Glutamatergic neuron (in vitro differentiated cells): Measurements from ENCODE around the gene ARMC10. TPM values are rescaled to one million over a fixed set of nuclear protein-coding genes. Genes with fewer than 3 reads are reported as not detected.

Experiments used
- DNase-seq: peaks from one replicate; pipeline ENCODE4 v3.0.0; 2022
- H3K27ac Mint-ChIP-seq: one replicate; pipeline ENCODE4 v1.8.0; 2020; ENCODE audit warnings: mild to moderate bottlenecking, mixed read lengths, inconsistent platforms; ENCODE audit not compliant: unreplicated experiment
- H3K27me3 Mint-ChIP-seq: one replicate; pipeline ENCODE4 v1.8.0; 2020; ENCODE audit warnings: mild to moderate bottlenecking, moderate library complexity, mixed read lengths, inconsistent platforms; ENCODE audit not compliant: unreplicated experiment
- H3K36me3 Mint-ChIP-seq: one replicate; pipeline ENCODE4 v1.8.0; 2020; ENCODE audit warnings: mild to moderate bottlenecking, mixed read lengths, inconsistent platforms; ENCODE audit not compliant: unreplicated experiment
- H3K4me1 Mint-ChIP-seq: one replicate; pipeline ENCODE4 v1.8.0; 2020; ENCODE audit warnings: mild to moderate bottlenecking, low read depth, mixed read lengths, inconsistent platforms; ENCODE audit not compliant: unreplicated experiment
- H3K4me3 Mint-ChIP-seq: one replicate; pipeline ENCODE4 v1.8.0; 2020; ENCODE audit warnings: mild to moderate bottlenecking, mixed read lengths, inconsistent platforms; ENCODE audit not compliant: unreplicated experiment
- H3K9me3 Mint-ChIP-seq: one replicate; pipeline ENCODE4 v1.8.0; 2020; ENCODE audit warnings: mild to moderate bottlenecking, moderate library complexity, mixed read lengths, inconsistent platforms; ENCODE audit not compliant: unreplicated experiment
- total RNA-seq: library from RNA; stranded (reverse); fragmentation: NEBNext Ultra II Directional; extraction: Animal tissue kit (Norgen Biotek cat#: 25700); gene quantifications from one replicate; pipeline ENCODE4 v1.2.1, GENCODE V29; 2021; ENCODE audit not compliant: unreplicated experiment
- TF ChIP-seq, protein P1 (sequence below): fragments of 200-600 bp; sonication (generic); IDR thresholded peaks from one replicate; pipeline ENCODE4 v1.5.0; 2021; ENCODE audit not compliant: partially characterized antibody, unreplicated experiment

ARMC10 gene
- total RNA-seq, 1 donor from 2014 or later = 16.1 TPM

DNA sequence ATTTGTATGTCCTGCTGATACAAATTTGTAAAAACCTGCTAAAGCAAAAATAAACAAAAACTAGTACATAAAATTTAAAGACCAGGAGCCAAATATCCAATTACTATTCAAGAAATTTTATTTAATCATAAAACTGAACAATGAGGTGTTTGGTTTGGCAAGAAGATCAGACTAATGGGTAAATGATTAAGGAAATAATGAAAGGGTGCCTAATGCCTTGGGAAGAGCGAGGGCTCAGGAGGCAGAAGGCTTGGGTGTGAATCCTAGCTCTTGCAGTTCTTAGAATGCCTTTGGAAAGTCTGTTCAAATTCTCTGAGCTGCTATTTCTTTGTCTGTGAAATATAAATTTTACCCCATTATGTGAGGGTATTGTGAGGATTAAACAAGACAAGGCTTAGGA, 41.6 kb downstream of the ARMC10 start:
- H3K4me3 Mint-ChIP-seq = no peak overlapping the region
- no peaks in the 10 kb centered on the region for H3K36me3 Mint-ChIP-seq
- H3K27ac Mint-ChIP-seq = no peak overlapping the region
- H3K4me1 Mint-ChIP-seq = peaks cover 2% of the 10 kb centered on the region
- TF ChIP-seq, protein P1, sequence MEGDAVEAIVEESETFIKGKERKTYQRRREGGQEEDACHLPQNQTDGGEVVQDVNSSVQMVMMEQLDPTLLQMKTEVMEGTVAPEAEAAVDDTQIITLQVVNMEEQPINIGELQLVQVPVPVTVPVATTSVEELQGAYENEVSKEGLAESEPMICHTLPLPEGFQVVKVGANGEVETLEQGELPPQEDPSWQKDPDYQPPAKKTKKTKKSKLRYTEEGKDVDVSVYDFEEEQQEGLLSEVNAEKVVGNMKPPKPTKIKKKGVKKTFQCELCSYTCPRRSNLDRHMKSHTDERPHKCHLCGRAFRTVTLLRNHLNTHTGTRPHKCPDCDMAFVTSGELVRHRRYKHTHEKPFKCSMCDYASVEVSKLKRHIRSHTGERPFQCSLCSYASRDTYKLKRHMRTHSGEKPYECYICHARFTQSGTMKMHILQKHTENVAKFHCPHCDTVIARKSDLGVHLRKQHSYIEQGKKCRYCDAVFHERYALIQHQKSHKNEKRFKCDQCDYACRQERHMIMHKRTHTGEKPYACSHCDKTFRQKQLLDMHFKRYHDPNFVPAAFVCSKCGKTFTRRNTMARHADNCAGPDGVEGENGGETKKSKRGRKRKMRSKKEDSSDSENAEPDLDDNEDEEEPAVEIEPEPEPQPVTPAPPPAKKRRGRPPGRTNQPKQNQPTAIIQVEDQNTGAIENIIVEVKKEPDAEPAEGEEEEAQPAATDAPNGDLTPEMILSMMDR = no peak
- no peak for DNase-seq
- no peaks in the 10 kb centered on the region for H3K9me3 Mint-ChIP-seq
- H3K27me3 Mint-ChIP-seq = peaks cover 2% of the 10 kb centered on the region

DNA sequence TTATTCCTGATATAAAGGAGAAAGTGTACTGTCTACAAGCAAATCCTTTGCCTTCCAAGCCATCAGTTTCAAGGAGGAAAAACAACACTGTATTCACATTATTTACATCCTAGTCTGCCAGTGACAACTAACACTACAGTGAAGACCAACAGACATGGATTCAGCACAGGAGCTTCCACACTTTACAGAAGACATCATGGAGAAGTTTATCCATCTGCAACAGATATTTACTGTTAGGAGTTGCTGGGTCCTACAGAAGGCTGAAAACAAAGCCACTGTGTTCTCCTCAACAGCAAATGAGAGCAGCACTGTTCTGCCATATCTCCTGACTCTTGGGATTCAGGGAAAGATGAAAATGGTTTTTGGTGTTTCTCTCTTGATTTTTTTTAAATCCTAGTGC, 42.1 kb downstream of the ARMC10 start:
- peaks cover 2% of the 10 kb centered on the region for H3K4me1 Mint-ChIP-seq
- no peak overlapping the region for H3K27ac Mint-ChIP-seq
- H3K27me3 Mint-ChIP-seq = peaks cover 2% of the 10 kb centered on the region

DNA sequence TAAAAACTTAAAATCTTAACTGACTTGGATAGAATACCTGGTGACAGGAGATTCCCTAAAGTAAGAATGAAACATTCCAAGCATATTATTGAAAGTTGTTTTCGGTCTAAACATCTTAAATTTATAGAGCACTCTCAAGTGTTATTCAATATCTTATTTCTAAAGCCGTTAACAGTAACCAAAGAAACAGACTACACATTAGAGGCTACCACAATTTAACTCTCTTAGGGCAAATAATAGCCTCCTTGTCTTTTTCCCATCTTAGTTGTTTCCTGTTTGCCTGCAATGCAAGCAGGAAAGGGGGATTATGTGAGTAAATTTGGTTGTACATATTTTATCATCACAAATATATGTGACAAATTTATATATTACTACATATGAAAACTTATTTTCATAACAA, 42.5 kb downstream of the ARMC10 start:
- DNase-seq = no peak
- Mint-ChIP-seq H3K36me3 (no peaks in the 10 kb centered on the region), H3K9me3 (peaks cover 2% of the 10 kb centered on the region), H3K4me3 (no peak overlapping the region), H3K27me3 (peaks cover 2% of the 10 kb centered on the region), H3K4me1 (peaks cover 2% of the 10 kb centered on the region), H3K27ac (no peak overlapping the region)
- TF ChIP-seq, protein P1 = no peak

More for the DNA sequence above, 42.1 kb downstream of the ARMC10 start:
- H3K9me3 Mint-ChIP-seq = peaks cover 2% of the 10 kb centered on the region
- no peak overlapping the region for H3K4me3 Mint-ChIP-seq
- no peaks in the 10 kb centered on the region for H3K36me3 Mint-ChIP-seq
- DNase-seq = no peak
- TF ChIP-seq, protein P1 = no peak

DNA sequence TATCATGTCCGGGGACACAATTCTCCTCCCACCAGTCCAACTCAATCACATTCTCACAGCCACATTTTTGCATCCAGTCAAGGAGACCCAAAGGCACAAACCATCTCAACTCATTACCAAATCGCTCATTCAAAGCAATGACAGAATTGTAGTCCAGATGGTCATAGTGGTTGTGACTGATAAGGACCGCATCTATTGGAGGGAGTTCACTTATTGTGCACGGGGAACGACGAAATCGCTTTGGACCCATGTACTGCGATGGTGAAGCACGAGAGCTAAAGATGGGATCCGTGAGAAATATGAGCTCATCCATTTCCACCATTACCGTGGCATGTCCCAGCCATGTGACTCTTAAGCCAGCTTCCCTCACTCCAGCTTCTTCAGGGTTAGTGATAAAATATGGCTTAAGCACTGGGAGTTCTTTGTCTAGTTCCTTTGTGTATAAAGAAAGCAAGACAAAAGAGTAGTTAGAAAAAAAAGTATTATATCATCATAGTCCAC, 44.9 kb downstream of the ARMC10 start:
- Mint-ChIP-seq H3K36me3 (no peaks in the 10 kb centered on the region), H3K27ac (no peak overlapping the region), H3K4me1 (peaks cover 2% of the 10 kb centered on the region), H3K4me3 (no peak overlapping the region), H3K27me3 (no peaks in the 10 kb centered on the region), H3K9me3 (peaks cover 2% of the 10 kb centered on the region)
- DNase-seq = no peak
- TF ChIP-seq, protein P1 = no peak

DNA sequence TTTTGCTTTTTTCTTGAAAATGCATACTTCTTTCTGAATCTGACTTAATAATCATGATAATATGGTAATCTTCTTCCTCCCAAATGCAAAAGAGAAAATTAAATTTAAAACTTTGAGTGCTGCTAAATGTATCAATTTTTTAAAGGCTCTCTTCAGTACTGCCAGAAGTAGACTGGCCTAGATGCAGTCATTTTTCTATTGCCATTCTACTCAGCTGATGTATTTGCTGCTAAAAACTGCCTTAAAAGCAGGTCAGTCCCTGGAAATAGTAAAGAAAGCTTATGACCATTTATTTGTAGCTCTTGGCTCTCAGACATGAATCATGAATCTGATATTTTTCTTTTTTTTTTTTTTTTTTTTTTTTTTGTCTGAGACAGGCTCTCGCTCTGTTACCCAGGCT, 45.4 kb downstream of the ARMC10 start:
- H3K36me3 Mint-ChIP-seq = no peaks in the 10 kb centered on the region
- H3K27me3 Mint-ChIP-seq = no peaks in the 10 kb centered on the region
- peaks cover 2% of the 10 kb centered on the region for H3K4me1 Mint-ChIP-seq
- no peak overlapping the region for H3K4me3 Mint-ChIP-seq
- H3K9me3 Mint-ChIP-seq = peaks cover 2% of the 10 kb centered on the region
- H3K27ac Mint-ChIP-seq = no peak overlapping the region
- TF ChIP-seq, protein P1 = no peak
- no peak for DNase-seq
